HS-5 (cell line): Measurements from ENCODE around the gene PHOX2A.

Experiments used
- DNase-seq: peaks from one replicate; pipeline ENCODE4 v3.0.0-alpha.2; 2012; ENCODE audit warnings: low read depth

PHOX2A gene

GRCh38 chr11:72233773-72234513, 10.0 kb downstream of the PHOX2A start:
- no peak for DNase-seq

- DNase-seq, result no peak
Observed at GRCh38 chr11:72233056-72233772, 10.8 kb downstream of the PHOX2A start.

- DNase-seq, result no peak
Observed at GRCh38 chr11:72232260-72233055, 11.5 kb downstream of the PHOX2A start.

- DNase-seq, result no peak
Observed at GRCh38 chr11:72231396-72232259, 12.3 kb downstream of the PHOX2A start.

- DNase-seq, result no peak
Observed at GRCh38 chr11:72230764-72231365, 13.1 kb downstream of the PHOX2A start.

- DNase-seq, result no peak
Observed at GRCh38 chr11:72229925-72230763, 13.8 kb downstream of the PHOX2A start.

GRCh38 chr11:72229336-72229924, 14.5 kb downstream of the PHOX2A start:
- DNase-seq, result no peak

GRCh38 chr11:72228844-72229231, 15.1 kb downstream of the PHOX2A start:
- no peak for DNase-seq

- DNase-seq, result no peak
Observed at GRCh38 chr11:72228229-72228843, 15.6 kb downstream of the PHOX2A start.

GRCh38 chr11:72227316-72228228, 16.4 kb downstream of the PHOX2A start:
- no peak for DNase-seq

GRCh38 chr11:72226701-72227100, 17.3 kb downstream of the PHOX2A start:
- no peak for DNase-seq

GRCh38 chr11:72225411-72225951, 18.5 kb downstream of the PHOX2A start:
- no peak for DNase-seq

GRCh38 chr11:72224564-72225410, 19.2 kb downstream of the PHOX2A start, which contains the start of gene INPPL1:
Gene INPPL1, plus strand, starts transcription at chr11:72224767. Its CDS starts 218 bp downstream, at chr11:72224985.
- no peak for DNase-seq

- DNase-seq, result no peak
Observed at GRCh38 chr11:72223615-72224563, 20.1 kb downstream of the PHOX2A start.

- DNase-seq, result peak; percentile 56
Observed at GRCh38 chr11:72222907-72223614, 20.9 kb downstream of the PHOX2A start.
